ENCODE results near the gene EIF5A. TPM values are rescaled to one million over a fixed set of nuclear protein-coding genes. Genes with fewer than 3 reads are reported as not detected.

Gene EIF5A
- total RNA-seq, 2 donors from 2014 or later, result 429 to 978 TPM

DNA sequence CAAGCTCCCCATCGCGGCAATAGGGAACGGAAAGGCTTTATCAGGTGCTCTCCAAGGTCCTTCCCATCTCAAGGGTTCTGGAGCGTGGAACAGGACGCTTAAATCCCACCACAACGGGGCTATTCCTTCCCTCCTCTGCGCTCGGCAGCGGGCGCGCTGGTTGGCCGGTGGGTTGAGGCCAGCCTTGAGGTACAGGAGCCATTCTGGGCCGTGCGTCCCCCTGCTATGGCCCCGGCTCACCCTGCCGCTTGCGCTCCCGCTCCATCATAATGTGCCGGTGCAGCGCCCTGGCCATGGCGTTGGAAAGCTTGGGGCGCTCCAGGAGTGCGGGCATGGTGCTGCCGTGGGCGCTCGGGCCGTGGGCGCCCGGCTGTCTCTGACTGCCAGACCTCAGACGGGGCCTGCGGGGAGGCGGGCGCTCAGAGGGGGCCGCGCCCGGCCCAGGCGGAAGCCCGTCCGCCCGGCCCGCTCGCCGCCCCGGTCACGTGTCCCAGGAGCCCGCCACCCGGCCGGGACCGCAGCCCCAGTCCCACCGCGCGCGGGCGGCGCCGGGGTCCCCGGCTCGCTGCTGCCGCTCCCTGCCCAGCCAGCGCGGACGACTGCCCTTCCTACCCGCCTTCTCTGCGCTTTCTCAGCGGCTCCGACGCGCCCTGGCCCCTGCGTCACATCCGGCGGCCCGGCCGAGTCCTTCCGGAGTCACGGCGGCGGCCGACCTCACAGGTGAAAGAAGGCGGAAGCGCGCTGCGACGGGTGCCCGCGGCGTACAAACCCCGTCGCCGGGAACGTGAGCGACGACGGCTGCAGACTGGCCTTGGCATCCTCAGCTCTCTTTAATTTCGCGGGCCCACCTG, 7.5 kb downstream of the EIF5A start, which contains the start of gene GPS2:
TSS of gene GPS2 (minus strand) at position 642 of the 851 bp plus-strand sequence. CDS start at position 334, 308 bp downstream.
- no peaks in the 10 kb centered on the region for H3K9me3 Mint-ChIP-seq
- H3K36me3 Mint-ChIP-seq (ENCODE audit: low read depth), result peaks cover 87% of the 10 kb centered on the region
- H3K4me1 Mint-ChIP-seq, result peaks cover 30% of the 10 kb centered on the region
- no peaks in the 10 kb centered on the region for H3K27me3 Mint-ChIP-seq
- peak; percentile 97 for ATAC-seq (replicated peaks)
- peak within 1 kb of the TSS; percentile 95 for H3K4me3 Mint-ChIP-seq
- H3K27ac Mint-ChIP-seq, result peak within 1 kb of the TSS; percentile 86

DNA sequence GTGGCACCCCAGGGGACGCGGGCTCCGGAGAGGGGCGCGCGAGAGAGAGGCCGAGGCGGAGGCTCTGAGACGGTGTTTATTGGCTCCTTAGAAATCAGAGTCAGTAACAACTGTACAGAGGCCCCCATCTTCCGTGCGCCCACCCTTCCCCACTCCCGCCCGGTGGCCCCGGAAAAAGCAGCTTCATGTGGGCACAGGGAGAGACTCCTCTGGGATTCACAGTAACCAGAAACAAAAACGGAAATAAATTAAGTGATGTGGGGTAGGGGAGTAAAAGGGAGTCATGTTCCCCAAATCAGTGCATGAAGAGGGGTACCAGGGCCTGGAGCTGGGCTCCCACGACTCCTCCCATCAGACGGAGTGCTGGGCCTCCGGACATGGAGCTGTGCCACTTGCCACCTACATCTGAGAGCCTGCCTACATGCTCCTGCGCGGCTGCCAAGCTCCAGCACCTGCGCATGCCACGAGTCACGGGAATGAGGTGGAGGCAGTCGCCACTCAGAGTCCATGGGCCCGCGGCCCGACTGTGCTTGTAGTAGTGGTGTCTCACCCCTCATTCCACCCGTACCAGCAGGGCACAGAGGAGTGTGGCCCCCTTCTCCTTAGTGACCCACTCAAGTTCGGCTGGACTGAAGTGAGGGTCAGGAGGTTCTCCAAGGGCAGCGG, 8.3 kb downstream of the EIF5A start:
- no peaks in the 10 kb centered on the region for H3K27me3 Mint-ChIP-seq
- no peak for ATAC-seq (replicated peaks)
- peaks cover 80% of the 10 kb centered on the region for H3K36me3 Mint-ChIP-seq (ENCODE audit: low read depth)
- peaks cover 22% of the 10 kb centered on the region for H3K4me1 Mint-ChIP-seq
- no peaks in the 10 kb centered on the region for H3K9me3 Mint-ChIP-seq
- peak overlapping the region; percentile 86 for H3K27ac Mint-ChIP-seq
- H3K4me3 Mint-ChIP-seq, result peak overlapping the region; percentile 95

DNA sequence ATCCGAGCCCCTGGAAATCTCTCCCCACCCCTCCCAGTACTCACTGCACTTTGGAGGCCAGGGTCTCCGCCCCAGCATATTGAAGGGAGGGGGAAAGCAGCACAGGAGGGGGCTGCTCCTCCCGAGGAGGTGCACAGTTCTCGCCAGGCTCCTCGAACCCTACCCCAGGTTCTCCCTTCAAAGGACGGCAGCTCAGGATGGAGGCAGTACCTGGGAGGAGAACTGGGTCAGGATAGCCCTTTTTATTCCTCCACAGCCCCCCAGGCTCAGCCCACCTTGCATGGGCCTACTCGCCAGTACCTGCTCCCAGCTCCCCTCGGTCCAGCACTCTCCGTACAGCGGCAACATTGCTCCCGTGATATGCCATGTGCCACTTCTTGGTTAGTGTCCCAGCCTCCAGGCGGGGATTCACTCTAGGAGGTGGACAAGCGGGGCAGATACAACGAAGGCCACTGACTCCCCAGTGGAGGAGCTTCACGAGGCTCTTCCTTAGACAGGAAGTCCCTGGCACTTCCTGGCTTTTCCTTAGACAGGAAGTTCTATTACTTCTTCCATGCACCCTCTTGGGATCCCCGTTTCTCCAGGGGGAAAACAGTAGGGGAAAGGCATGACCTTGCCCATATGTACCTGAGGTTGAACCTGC, 9.9 kb downstream of the EIF5A start:
- no peak for ATAC-seq (replicated peaks)
- no peaks in the 10 kb centered on the region for H3K9me3 Mint-ChIP-seq
- no peaks in the 10 kb centered on the region for H3K27me3 Mint-ChIP-seq
- peaks cover 80% of the 10 kb centered on the region for H3K36me3 Mint-ChIP-seq (ENCODE audit: low read depth)
- H3K4me1 Mint-ChIP-seq, result peaks cover 13% of the 10 kb centered on the region
- H3K27ac Mint-ChIP-seq, result peak overlapping the region; percentile 66
- H3K4me3 Mint-ChIP-seq, result peak overlapping the region; percentile 33

DNA sequence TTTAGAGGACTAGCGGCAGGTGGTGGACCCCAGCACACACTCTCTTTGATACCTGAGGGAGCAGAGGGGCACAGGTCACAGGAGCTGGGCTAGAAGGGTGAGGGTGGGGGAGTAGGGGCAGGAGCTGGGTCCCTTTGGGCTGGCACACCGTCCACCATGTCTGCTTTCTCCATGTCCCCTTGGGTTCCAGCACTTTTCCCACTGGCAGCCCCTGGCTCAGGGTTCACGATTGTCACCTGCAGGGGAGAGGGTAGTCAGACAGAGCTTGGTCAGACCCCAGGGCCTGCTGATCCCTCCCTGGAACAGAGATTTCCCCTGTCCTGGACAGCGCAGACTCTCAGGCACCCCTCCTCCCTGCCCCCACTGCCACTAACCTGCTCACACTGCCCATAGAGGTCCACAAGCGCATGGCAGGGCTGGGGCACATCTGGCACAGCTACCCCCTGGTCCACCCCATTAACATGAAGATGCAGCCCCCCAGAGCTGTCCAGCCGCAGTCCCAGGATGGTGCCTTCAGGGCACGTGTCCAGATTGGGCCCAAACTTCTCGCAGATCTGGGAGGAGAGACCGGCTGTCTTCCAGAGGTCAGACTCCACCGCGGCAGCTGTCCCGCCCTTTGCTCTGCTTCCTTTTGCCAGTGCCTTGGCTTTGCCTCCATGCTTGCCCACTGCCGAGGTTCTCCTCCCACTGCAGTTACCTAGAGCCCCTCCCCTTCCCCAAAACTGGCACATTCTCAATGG, 10.9 kb downstream of the EIF5A start:
- no peak for ATAC-seq (replicated peaks)
- H3K27ac Mint-ChIP-seq, result peak overlapping the region; percentile 66
- peaks cover 5% of the 10 kb centered on the region for H3K4me1 Mint-ChIP-seq
- H3K36me3 Mint-ChIP-seq (ENCODE audit: low read depth), result peaks cover 78% of the 10 kb centered on the region
- H3K27me3 Mint-ChIP-seq, result no peaks in the 10 kb centered on the region
- no peak overlapping the region for H3K4me3 Mint-ChIP-seq
- H3K9me3 Mint-ChIP-seq, result no peaks in the 10 kb centered on the region

DNA sequence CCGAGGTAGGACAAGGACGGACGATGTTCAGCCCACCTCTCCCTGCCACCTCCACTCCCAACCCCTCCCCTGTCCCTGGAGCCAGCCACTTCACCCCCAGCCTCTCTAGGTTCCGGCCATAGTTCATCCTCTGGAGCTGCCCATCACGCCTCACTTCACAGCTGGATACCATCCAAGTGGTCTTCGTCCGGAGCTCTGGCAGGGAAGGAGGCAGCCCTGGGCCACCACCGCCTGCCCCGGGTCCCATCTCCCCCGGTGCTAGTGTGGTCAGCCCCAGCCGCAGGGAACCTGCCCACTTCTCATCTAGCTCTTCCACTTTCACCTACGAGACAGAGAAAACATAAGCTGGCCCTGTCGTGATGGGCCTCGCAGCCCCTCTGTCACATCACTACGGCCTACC, 14.0 kb downstream of the EIF5A start:
- Mint-ChIP-seq H3K27me3 (no peaks in the 10 kb centered on the region), H3K27ac (no peak overlapping the region), H3K4me3 (no peak overlapping the region), H3K4me1 (no peaks in the 10 kb centered on the region), H3K9me3 (no peaks in the 10 kb centered on the region), H3K36me3 (ENCODE audit: low read depth) (peaks cover 62% of the 10 kb centered on the region)
- ATAC-seq (replicated peaks), result no peak

DNA sequence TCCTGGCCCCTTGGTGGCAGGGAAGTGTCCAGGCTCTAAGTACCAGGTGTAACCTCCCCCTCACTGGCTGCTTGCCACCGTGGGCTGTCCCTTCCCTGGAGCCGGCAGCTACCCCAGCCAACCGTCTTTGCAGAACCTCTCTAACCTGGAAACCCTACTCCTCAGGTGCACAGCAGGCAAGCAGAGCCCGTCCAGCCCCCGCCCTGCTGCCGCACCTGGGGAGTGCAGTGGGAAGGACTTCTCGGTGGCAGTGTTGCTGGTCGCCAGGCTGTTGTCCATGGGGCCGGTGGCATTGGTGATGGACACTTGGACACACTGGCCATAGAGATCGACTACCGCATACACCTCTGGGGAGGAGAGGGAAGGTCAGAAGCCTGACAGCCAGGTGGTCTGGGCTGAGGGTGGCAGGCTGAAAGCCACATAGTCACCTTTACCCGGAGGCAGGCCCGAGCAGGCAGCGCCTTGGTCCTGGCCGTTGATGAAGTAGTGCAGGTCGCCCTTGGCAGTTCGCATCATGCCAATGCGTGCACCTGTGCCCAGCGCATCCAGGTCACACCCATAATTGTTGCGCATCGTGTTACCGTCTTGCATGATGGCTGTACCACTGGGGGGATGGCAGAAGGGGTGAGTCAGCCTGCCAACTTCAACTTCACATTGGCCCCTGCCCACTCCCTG, 15.2 kb downstream of the EIF5A start:
- no peak overlapping the region for H3K27ac Mint-ChIP-seq
- H3K36me3 Mint-ChIP-seq (ENCODE audit: low read depth), result peaks cover 54% of the 10 kb centered on the region
- no peaks in the 10 kb centered on the region for H3K4me1 Mint-ChIP-seq
- no peaks in the 10 kb centered on the region for H3K27me3 Mint-ChIP-seq
- H3K4me3 Mint-ChIP-seq, result no peak overlapping the region
- no peak for ATAC-seq (replicated peaks)
- no peaks in the 10 kb centered on the region for H3K9me3 Mint-ChIP-seq

DNA sequence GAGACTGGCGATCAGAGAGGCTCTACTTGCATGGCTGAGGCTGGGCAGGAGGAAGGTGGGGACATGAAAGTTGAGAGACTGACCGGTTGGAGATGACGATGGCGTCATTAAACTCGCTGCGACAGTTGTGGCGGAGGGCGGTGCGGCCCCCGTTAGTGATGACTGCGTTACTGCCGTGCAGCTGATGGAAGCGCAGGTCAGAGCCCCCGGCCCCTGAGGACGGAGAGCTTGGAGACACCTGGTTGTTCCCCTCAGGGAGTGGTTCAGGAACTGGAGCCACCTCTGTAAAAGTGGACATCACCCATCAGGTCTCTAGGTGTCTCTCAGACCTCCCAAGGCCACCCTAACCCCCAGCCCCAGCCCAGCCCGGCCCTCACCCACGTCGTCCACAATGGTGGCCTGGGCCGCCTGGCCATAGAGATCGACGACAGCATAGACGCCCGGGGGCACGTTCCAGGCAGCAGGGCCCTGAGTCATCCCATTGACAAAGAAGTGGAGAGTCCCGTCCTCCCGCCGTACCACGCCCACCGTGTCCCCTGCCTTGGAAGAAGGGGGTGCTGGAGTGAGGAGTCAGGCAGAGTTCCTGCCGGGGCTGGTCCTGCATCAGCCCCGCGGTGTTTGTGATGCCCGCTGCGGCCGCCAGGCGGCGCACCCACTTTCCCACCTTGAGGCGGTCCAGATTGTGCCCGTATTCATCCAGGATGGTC, 16.5 kb downstream of the EIF5A start:
- peak overlapping the region; percentile 36 for H3K27ac Mint-ChIP-seq
- H3K36me3 Mint-ChIP-seq (ENCODE audit: low read depth), result peaks cover 44% of the 10 kb centered on the region
- no peaks in the 10 kb centered on the region for H3K27me3 Mint-ChIP-seq
- H3K4me3 Mint-ChIP-seq, result no peak overlapping the region
- peaks cover 11% of the 10 kb centered on the region for H3K4me1 Mint-ChIP-seq
- ATAC-seq (replicated peaks), result peak; percentile 74
- no peaks in the 10 kb centered on the region for H3K9me3 Mint-ChIP-seq

DNA sequence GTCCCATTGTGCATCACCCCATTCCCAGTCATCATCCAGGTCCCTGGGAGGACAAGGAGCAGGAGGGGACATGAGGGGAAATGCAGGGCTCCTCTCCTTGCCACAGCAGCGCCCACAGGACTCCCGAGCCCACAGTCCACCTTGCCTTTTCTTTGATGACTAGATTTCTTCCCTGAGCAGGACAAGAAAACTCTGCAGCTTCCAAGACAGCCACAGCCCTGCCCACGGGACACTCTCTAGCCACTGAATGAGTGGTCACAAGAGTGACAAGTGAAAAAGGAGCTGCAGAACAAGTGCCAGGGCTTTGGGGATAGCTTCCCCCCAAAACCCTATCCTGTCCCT, 17.0 kb downstream of the EIF5A start:
- no peaks in the 10 kb centered on the region for H3K27me3 Mint-ChIP-seq
- no peak for ATAC-seq (replicated peaks)
- H3K36me3 Mint-ChIP-seq (ENCODE audit: low read depth), result peaks cover 39% of the 10 kb centered on the region

DNA sequence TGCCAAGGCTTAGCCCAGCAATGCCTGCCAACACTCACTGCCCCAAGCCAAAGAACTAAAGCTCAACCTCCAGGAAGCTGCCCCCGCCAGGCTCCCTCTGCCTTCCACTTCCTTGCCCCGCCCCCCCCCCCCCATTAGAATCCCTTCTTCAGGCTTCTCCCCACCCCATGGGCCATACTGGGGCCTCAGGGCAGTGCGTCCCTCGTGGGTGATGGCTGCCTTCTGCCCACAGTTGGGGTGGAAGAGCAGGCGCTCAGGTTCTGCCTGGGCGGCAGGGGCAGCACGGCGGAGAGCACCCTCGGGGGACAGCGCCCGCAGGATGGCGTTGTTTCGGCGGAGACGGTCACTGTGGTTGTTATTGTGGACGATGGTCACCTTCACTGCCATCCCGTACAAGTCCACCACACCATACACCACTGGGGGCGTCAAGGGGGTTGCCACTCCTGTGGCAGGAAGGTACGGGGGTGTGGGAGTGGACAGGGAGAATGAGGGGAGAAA, 17.7 kb downstream of the EIF5A start:
- no peaks in the 10 kb centered on the region for H3K9me3 Mint-ChIP-seq
- peak overlapping the region; percentile 36 for H3K27ac Mint-ChIP-seq
- no peak overlapping the region for H3K4me3 Mint-ChIP-seq
- no peak for ATAC-seq (replicated peaks)
- peaks cover 12% of the 10 kb centered on the region for H3K4me1 Mint-ChIP-seq
- peaks cover 36% of the 10 kb centered on the region for H3K36me3 Mint-ChIP-seq (ENCODE audit: low read depth)
- H3K27me3 Mint-ChIP-seq, result no peaks in the 10 kb centered on the region

More for the DNA sequence above, 17.0 kb downstream of the EIF5A start:
- Mint-ChIP-seq H3K27ac (peak overlapping the region; percentile 36), H3K4me3 (no peak overlapping the region), H3K4me1 (peaks cover 12% of the 10 kb centered on the region), H3K9me3 (no peaks in the 10 kb centered on the region)

DNA sequence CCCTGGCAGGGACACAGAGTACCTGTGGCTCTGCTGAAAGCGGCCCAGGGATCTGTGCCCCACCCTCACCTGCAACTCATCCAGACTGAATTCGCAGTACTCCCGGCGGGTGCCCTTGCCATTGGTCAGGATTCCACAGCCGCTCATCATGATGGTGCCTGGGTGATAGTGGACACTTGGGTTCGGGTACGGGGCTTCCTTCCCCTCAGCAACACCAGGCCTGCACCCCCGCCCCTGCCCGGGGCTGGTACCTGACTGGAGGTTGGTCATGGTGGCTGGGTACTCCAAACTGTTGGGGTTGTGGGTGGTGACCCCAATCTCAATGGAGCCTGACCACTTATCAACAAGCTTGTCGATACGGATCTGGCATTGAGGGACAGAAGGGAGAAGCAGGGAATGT, 18.8 kb downstream of the EIF5A start:
- Mint-ChIP-seq H3K27me3 (no peaks in the 10 kb centered on the region), H3K9me3 (no peaks in the 10 kb centered on the region), H3K4me1 (peaks cover 12% of the 10 kb centered on the region), H3K4me3 (no peak overlapping the region), H3K36me3 (ENCODE audit: low read depth) (peaks cover 31% of the 10 kb centered on the region), H3K27ac (no peak overlapping the region)
- no peak for ATAC-seq (replicated peaks)

DNA sequence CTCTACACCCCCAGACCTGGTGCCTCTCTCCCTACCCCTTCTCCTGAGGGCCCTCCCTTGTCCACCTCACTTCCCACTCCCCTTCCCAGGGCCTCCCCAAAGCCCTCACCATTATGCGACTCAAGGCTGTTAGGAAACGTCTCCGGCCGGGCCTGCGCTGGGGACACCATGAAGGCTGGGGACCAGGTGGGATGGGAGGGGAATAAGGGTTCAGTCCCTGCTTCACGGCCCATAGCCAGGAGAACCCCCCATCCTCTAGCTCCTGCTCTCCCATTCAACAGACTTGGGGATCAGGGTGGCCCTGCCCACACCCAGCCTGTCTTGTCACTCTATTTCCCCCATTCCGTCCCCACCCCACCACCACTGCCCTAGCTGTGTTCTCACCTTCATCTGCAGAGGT, 19.6 kb downstream of the EIF5A start:
- no peak for ATAC-seq (replicated peaks)
- Mint-ChIP-seq H3K36me3 (ENCODE audit: low read depth) (peaks cover 22% of the 10 kb centered on the region), H3K9me3 (no peaks in the 10 kb centered on the region), H3K4me1 (peaks cover 12% of the 10 kb centered on the region), H3K27me3 (no peaks in the 10 kb centered on the region), H3K4me3 (no peak overlapping the region), H3K27ac (peak overlapping the region; percentile 97)

DNA sequence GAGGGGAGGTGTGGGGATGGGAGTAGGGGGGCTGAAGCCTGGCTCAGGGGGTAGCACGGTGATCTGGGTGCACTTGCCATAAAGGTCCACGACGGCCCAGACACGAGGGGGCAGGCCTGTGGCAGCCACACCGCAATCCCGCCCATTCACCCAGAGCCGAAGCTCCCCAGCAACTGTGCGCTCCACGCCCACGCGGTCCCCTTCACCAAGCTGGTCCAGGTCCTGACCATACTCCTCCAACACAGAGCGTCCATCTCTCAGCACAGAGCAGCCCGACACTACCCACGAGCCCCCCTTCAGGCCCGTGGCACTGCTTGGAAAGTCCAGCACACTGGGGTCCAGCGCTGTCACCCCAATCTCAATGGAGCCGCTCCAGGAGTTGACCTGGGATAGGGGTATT, 20.1 kb downstream of the EIF5A start:
- Mint-ChIP-seq H3K27ac (peak overlapping the region; percentile 97), H3K36me3 (ENCODE audit: low read depth) (peaks cover 18% of the 10 kb centered on the region), H3K4me3 (peak overlapping the region; percentile 99), H3K9me3 (no peaks in the 10 kb centered on the region), H3K4me1 (peaks cover 16% of the 10 kb centered on the region), H3K27me3 (no peaks in the 10 kb centered on the region)
- ATAC-seq (replicated peaks), result no peak

DNA sequence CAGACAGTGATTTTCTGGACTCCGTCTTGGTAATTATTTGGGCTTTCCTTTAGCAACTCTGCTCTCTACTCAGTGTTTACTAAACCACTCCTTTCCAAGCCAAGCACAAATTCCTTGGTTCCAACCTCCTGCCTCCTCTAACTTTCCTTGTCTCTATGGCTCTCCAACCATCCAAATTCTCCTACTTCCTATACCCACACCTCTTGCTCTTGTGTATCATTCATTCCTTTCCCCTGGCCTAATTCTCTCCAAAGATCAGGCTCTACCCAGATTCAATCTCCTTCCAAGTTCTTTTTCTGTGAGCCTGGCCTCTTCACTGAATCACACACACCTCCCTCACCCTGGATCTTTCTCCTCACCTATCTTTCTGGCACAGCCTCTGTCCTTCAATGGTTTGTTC, 20.6 kb downstream of the EIF5A start:
- H3K9me3 Mint-ChIP-seq, result no peaks in the 10 kb centered on the region
- ATAC-seq (replicated peaks), result no peak
- peak overlapping the region; percentile 99 for H3K4me3 Mint-ChIP-seq
- H3K27me3 Mint-ChIP-seq, result no peaks in the 10 kb centered on the region
- peaks cover 20% of the 10 kb centered on the region for H3K4me1 Mint-ChIP-seq
- H3K36me3 Mint-ChIP-seq (ENCODE audit: low read depth), result peaks cover 14% of the 10 kb centered on the region
- peak overlapping the region; percentile 97 for H3K27ac Mint-ChIP-seq
